Skeletal muscle tissue (tissue), 4 donors: Measurements from ENCODE around the gene SPINK1. TPM values are rescaled to one million over a fixed set of nuclear protein-coding genes. Genes with fewer than 3 reads are reported as not detected.
"Not testable (repeated sequence)": the region's sequence is repeated elsewhere in the genome, so short reads cannot be mapped to it uniquely, and the experiment has no call there.

Source experiments
- H3K27ac ChIP-seq: one replicate; pipeline ENCODE4 v1.7.0; 2013; ENCODE audit warnings: mild to moderate bottlenecking, low read depth, low read length, inconsistent platforms
- H3K27me3 ChIP-seq, 3 donors: one replicate each; pipeline ENCODE4 v1.7.0; 2013; ENCODE audit warnings: low read length in 3 of 3; ENCODE audit not compliant: control insufficient read depth in 3 of 3, insufficient read depth in 3 of 3
- H3K36me3 ChIP-seq, 3 donors: one replicate each; pipeline ENCODE4 v1.7.0; 2013; ENCODE audit warnings: low read length in 3 of 3; ENCODE audit not compliant: control insufficient read depth in 3 of 3, insufficient read depth in 3 of 3
- H3K4me1 ChIP-seq, 3 donors: one replicate each; pipeline ENCODE4 v1.7.0; 2013; ENCODE audit warnings: low read length in 3 of 3, mild to moderate bottlenecking in 3 of 3; ENCODE audit not compliant: control insufficient read depth in 3 of 3, insufficient read depth in 3 of 3
- H3K4me3 ChIP-seq, 3 donors: one replicate each; pipeline ENCODE4 v1.7.0; 2013; ENCODE audit warnings: low read length in 3 of 3
- H3K9ac ChIP-seq, 3 donors: one replicate each; pipeline ENCODE4 v1.7.0; 2013; ENCODE audit warnings: low read length in 3 of 3, mild to moderate bottlenecking in 3 of 3, moderate library complexity in 2 of 3, low read depth in 1 of 3
- H3K9me3 ChIP-seq, 3 donors: one replicate each; pipeline ENCODE4 v1.7.0; 2013; ENCODE audit warnings: low read length in 3 of 3; ENCODE audit not compliant: control insufficient read depth in 3 of 3
- total RNA-seq: library from RNA; depleted of rRNA; stranded (reverse); fragments of >200 nt; gene quantifications from one replicate; pipeline ENCODE4 v1.2.3, GENCODE V29; 2014
- donor health status: Osteomylitis.

The SPINK1 gene
- total RNA-seq, 1 donor from 2014 or later = not detected

- not testable (repeated sequence) for H3K36me3 ChIP-seq, H3K27ac ChIP-seq, H3K27me3 ChIP-seq, H3K9me3 ChIP-seq, H3K4me3 ChIP-seq, H3K9ac ChIP-seq, H3K4me1 ChIP-seq
These were observed 40.6 kb upstream of the SPINK1 start for GRCh38 chr5:147871980-147872549.

- not testable (repeated sequence) for H3K9ac ChIP-seq, H3K9me3 ChIP-seq, H3K27me3 ChIP-seq, H3K4me1 ChIP-seq, H3K27ac ChIP-seq, H3K4me3 ChIP-seq, H3K36me3 ChIP-seq
These were observed 38.4 kb upstream of the SPINK1 start for GRCh38 chr5:147869892-147870291.

- no peaks in the 10 kb centered on the region for H3K36me3 ChIP-seq
- no peak overlapping the region for H3K27ac ChIP-seq
- no peaks in the 10 kb centered on the region for H3K4me1 ChIP-seq
- H3K4me3 ChIP-seq = no peak overlapping the region
- H3K9ac ChIP-seq = no peak overlapping the region
- H3K27me3 ChIP-seq = no peaks in the 10 kb centered on the region
- H3K9me3 ChIP-seq = no peaks in the 10 kb centered on the region
These were observed 37.6 kb upstream of the SPINK1 start for GRCh38 chr5:147869112-147869511.

- Histone ChIP-seq H3K27me3 (no peaks in the 10 kb centered on the region), H3K4me1 (no peaks in the 10 kb centered on the region), H3K9ac (no peak overlapping the region), H3K27ac (no peak overlapping the region), H3K4me3 (no peak overlapping the region), H3K9me3 (no peaks in the 10 kb centered on the region), H3K36me3 (no peaks in the 10 kb centered on the region)
These were observed 32.1 kb upstream of the SPINK1 start for GRCh38 chr5:147863454-147864158.

DNA sequence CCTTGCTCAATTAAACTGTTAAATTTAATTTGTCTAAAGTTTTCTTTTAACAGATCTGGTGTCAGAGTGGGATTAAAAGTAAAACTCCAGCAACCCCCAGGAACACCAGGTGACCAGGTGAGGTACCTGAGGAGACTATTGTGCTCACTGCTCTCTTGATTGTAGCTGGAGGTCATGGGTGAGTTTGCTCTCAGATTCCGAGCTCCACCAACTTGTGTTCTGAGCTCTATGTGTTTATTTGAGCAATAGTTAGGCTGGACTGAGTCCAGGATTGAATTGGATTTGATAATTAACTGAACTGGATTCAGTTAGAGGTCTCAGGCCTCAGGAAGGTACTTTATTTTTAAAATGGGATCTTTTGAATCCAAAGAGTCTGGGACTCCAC, 29.2 kb upstream of the SPINK1 start:
- Histone ChIP-seq H3K4me3 (no peak overlapping the region), H3K27ac (no peak overlapping the region), H3K27me3 (no peaks in the 10 kb centered on the region), H3K4me1 (no peaks in the 10 kb centered on the region), H3K9ac (no peak overlapping the region), H3K36me3 (no peaks in the 10 kb centered on the region), H3K9me3 (no peaks in the 10 kb centered on the region)

- no peaks in the 10 kb centered on the region for H3K36me3 ChIP-seq
These were observed 28.6 kb upstream of the SPINK1 start for GRCh38 chr5:147859962-147860640.

DNA sequence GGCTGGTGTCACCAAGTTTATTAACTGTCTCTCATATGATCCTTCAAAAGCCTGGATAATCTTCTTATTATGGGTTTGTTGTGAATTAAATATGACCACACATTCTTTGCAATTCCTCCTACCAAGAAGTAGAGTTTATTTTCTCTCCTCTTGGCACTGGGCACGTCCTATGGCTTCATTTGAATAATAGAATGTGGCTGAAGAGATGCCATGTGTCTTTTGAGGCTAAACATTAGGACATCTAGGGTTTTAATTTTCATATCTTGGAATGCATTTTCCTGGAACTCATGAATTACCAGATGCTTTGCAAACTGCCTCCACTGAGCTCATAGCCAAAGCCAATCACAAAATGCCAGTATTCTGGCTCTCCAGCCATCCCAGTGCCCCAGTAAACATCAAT, 27.1 kb upstream of the SPINK1 start:
- Histone ChIP-seq H3K9me3 (no peaks in the 10 kb centered on the region), H3K4me3 (no peak overlapping the region), H3K27me3 (no peaks in the 10 kb centered on the region), H3K27ac (no peak overlapping the region), H3K4me1 (no peaks in the 10 kb centered on the region), H3K36me3 (no peaks in the 10 kb centered on the region), H3K9ac (no peak overlapping the region)

More at GRCh38 chr5:147859962-147860640, 28.6 kb upstream of the SPINK1 start:
- Histone ChIP-seq H3K9me3 (no peaks in the 10 kb centered on the region), H3K27ac (no peak overlapping the region), H3K27me3 (no peaks in the 10 kb centered on the region), H3K4me1 (no peaks in the 10 kb centered on the region), H3K9ac (no peak overlapping the region), H3K4me3 (no peak overlapping the region)

- Histone ChIP-seq H3K9me3 (no peaks in the 10 kb centered on the region), H3K9ac (no peak overlapping the region), H3K36me3 (no peaks in the 10 kb centered on the region), H3K4me1 (no peaks in the 10 kb centered on the region), H3K27me3 (no peaks in the 10 kb centered on the region), H3K4me3 (no peak overlapping the region), H3K27ac (no peak overlapping the region)
These were observed 26.0 kb upstream of the SPINK1 start for GRCh38 chr5:147857302-147858129.

GRCh38 chr5:147856801-147857200, 25.3 kb upstream of the SPINK1 start:
- no peak overlapping the region for H3K4me3 ChIP-seq
- no peaks in the 10 kb centered on the region for H3K36me3 ChIP-seq
- no peak overlapping the region for H3K27ac ChIP-seq
- no peaks in the 10 kb centered on the region for H3K9me3 ChIP-seq
- H3K9ac ChIP-seq = no peak overlapping the region
- H3K4me1 ChIP-seq = no peaks in the 10 kb centered on the region
- H3K27me3 ChIP-seq = no peaks in the 10 kb centered on the region

DNA sequence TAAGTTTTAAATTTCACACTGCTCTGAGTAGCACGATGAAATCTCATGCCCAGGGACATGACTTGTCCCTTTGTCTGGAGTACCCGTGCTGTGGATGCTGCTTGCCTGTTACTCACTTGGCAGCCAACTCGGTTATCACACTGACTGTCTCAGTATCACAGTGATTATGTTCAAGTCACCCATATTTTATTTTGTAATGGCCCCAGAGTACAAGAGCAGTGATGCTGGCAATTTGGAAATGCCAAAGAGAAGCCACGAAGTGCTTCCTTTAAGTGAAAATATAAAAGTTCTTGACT, 24.3 kb upstream of the SPINK1 start:
- no peaks in the 10 kb centered on the region for H3K4me1 ChIP-seq
- H3K36me3 ChIP-seq = no peaks in the 10 kb centered on the region
- H3K4me3 ChIP-seq = no peak overlapping the region
- no peak overlapping the region for H3K9ac ChIP-seq
- H3K9me3 ChIP-seq = no peaks in the 10 kb centered on the region
- no peaks in the 10 kb centered on the region for H3K27me3 ChIP-seq
- H3K27ac ChIP-seq = no peak overlapping the region
